HG02763 (cell line): ENCODE measurements around the gene HDAC6.
"Not testable (repeated sequence)": the region's sequence is repeated elsewhere in the genome, so short reads cannot be mapped to it uniquely, and the experiment has no call there.

Experiments used
- ATAC-seq: cut with Tn5 transposase; IDR thresholded peaks from one replicate; pipeline ENCODE4 v1.9.1; 2021; ENCODE audit warnings: mild to moderate bottlenecking, moderate library complexity; ENCODE audit not compliant: unreplicated experiment

HDAC6 gene

GRCh38 chrX:48823053-48823452 lies 21.2 kb downstream of the HDAC6 start:
- no peak for ATAC-seq

- no peak for ATAC-seq
Measured at GRCh38 chrX:48824066-48824465, 22.2 kb downstream of the HDAC6 start.

GRCh38 chrX:48826135-48826875 lies 24.4 kb downstream of the HDAC6 start, which contains the start of gene ERAS:
ERAS (plus strand) TSS chrX:48826513; CDS start chrX:48829124, 2,611 bp downstream.
- no peak for ATAC-seq

- ATAC-seq: no peak
Measured at GRCh38 chrX:48826876-48827653, 25.2 kb downstream of the HDAC6 start.

GRCh38 chrX:48827654-48827968 lies 25.7 kb downstream of the HDAC6 start:
- no peak for ATAC-seq

GRCh38 chrX:48829016-48829735 lies 27.3 kb downstream of the HDAC6 start:
- ATAC-seq: no peak

- ATAC-seq: no peak
Measured at GRCh38 chrX:48831136-48831908, 29.5 kb downstream of the HDAC6 start.

- no peak for ATAC-seq
Measured at GRCh38 chrX:48831909-48832291, 30.0 kb downstream of the HDAC6 start.

- no peak for ATAC-seq
Measured at GRCh38 chrX:48833542-48834138, 31.8 kb downstream of the HDAC6 start.

GRCh38 chrX:48834383-48834709 lies 32.5 kb downstream of the HDAC6 start:
- ATAC-seq: no peak

- ATAC-seq: no peak
Measured at GRCh38 chrX:48835524-48836329, 33.9 kb downstream of the HDAC6 start, which contains the start of gene PCSK1N. PCSK1N (minus strand) TSS chrX:48835610; CDS start chrX:48835532, 78 bp downstream.

- no peak for ATAC-seq
Measured at GRCh38 chrX:48839686-48840085, 37.8 kb downstream of the HDAC6 start.

GRCh38 chrX:48848847-48849246 lies 47.0 kb downstream of the HDAC6 start:
- ATAC-seq: no peak

GRCh38 chrX:48852857-48853256 lies 51.0 kb downstream of the HDAC6 start:
- ATAC-seq: no peak

- ATAC-seq: not testable (repeated sequence)
Measured at GRCh38 chrX:48853494-48853893, 51.6 kb downstream of the HDAC6 start.

GRCh38 chrX:48854121-48854804 lies 52.4 kb downstream of the HDAC6 start:
- ATAC-seq: not testable (repeated sequence)

- ATAC-seq: no peak
Measured at GRCh38 chrX:48854898-48855297, 53.0 kb downstream of the HDAC6 start.

- no peak for ATAC-seq
Measured at GRCh38 chrX:48864210-48864609, 62.3 kb downstream of the HDAC6 start.

GRCh38 chrX:48872017-48872416 lies 70.2 kb downstream of the HDAC6 start:
- not testable (repeated sequence) for ATAC-seq
